ENCODE measurements around the gene PARP15.

GRCh38 chr3:122530164-122530563 is 47.3 kb upstream of the PARP15 start:
- TF ChIP-seq STAT6 (CRISPR knock-in tag; conservative IDR thresholded peaks at IDR 0.05; ENCODE audit: low read depth) (no peak), CTCF (IDR thresholded peaks at IDR 0.05) (no peak), PREB (CRISPR knock-in tag; IDR thresholded peaks at IDR 0.05; ENCODE audit: borderline replicate concordance) (no peak), ATF6 (CRISPR knock-in tag; IDR thresholded peaks at IDR 0.05) (no peak), CREB1 (CRISPR knock-in tag; IDR thresholded peaks at IDR 0.05) (no peak), SP1 (CRISPR knock-in tag; conservative IDR thresholded peaks at IDR 0.05) (no peak), ZNF671 (CRISPR knock-in tag; IDR thresholded peaks at IDR 0.05) (no peak), USF2 (CRISPR knock-in tag; IDR thresholded peaks at IDR 0.05) (no peak), TEAD4 (CRISPR knock-in tag; IDR thresholded peaks at IDR 0.05) (no peak)

Data from WTC11 (cell line).